DOHH2 (cell line): ENCODE results near the gene CD70.

Source experiments
- CTCF ChIP-seq: fragments of 200-600 bp; sonication (generic); IDR thresholded peaks from one replicate; pipeline ENCODE4 v1.5.1; 2014; ENCODE audit warnings: antibody characterized with exemption, mild to moderate bottlenecking, low read depth, low read length; ENCODE audit not compliant: poor library complexity, severe bottlenecking
- EZH2phosphoT487 ChIP-seq: fragments of 200-600 bp; sonication (generic); IDR thresholded peaks from 2 replicates; pipeline ENCODE4 v1.6.1; 2017; ENCODE audit warnings: borderline replicate concordance, mild to moderate bottlenecking, antibody characterized with exemption, low read length, moderate library complexity, mixed read lengths

GRCh38 chr19:6577476-6578125 is 13.3 kb downstream of the CD70 start:
- TF ChIP-seq CTCF (no peak), EZH2phosphoT487 (no peak)
